Measurements from ENCODE around the gene SDK2.

GRCh38 chr17:73566905-73567782, 77.1 kb downstream of the SDK2 start:
- TF ChIP-seq POLR2AphosphoS5 (IDR thresholded peaks at IDR 0.05; ENCODE audit: low read depth, low read length) (no peak), SIN3A (IDR thresholded peaks at IDR 0.05; ENCODE audit: borderline replicate concordance, insufficient read depth, low read length) (no peak), TAF1 (IDR thresholded peaks at IDR 0.05; ENCODE audit: borderline replicate concordance, insufficient read depth, low read length) (no peak)
